IMR-90 (cell line): ENCODE data around the gene FMN2. TPM values are rescaled to one million over a fixed set of nuclear protein-coding genes. Genes with fewer than 3 reads are reported as not detected.
A peak's percentile ranks its signal among the peaks of the same experiment; 100 is the strongest.

ENCODE experiments used
- ATAC-seq: fragments of 200-7000 bp; cut with Tn5 transposase; 2 replicates; pipeline ENCODE4 v1.9.1; 2020; ENCODE audit warnings: low read depth, mild to moderate bottlenecking, moderate library complexity
- BruUV-seq: library from RNA; stranded (reverse); fragments of 400-500 nt; replicated peaks from 2 replicates; lab custom pipeline; 2021; lab: Mats Ljungman, UMichigan
- CTCF ChIA-PET: fragments of 300-600 bp; formaldehyde crosslinking; extraction: SDS; loops from one replicate; lab custom pipeline; 2021; ENCODE audit warnings: antibody characterized with exemption; lab: Yijun Ruan, JAX
- POLR2A ChIA-PET: fragments of 300-600 bp; sonication (Branson Sonifier 250); formaldehyde crosslinking; loops from one replicate; lab custom pipeline; 2022; ENCODE audit warnings: antibody characterized with exemption; ENCODE audit not compliant: unreplicated experiment; lab: Charles Lee
- DNase-seq: peaks from one replicate; pipeline ENCODE4 v3.0.0; 2013
- H2AFZ ChIP-seq: replicated peaks from 2 replicates; pipeline ENCODE3; 2013; ENCODE audit warnings: low read length, mild to moderate bottlenecking; ENCODE audit not compliant: poor library complexity
- H2AK5ac ChIP-seq: 2 replicates; pipeline ENCODE4 v1.6.1; 2013; ENCODE audit warnings: low read depth, low read length, inconsistent platforms
- H2AK9ac ChIP-seq: replicated peaks from 2 replicates; pipeline ENCODE3; 2013; ENCODE audit warnings: mild to moderate bottlenecking, low read depth, low read length, moderate library complexity; ENCODE audit not compliant: poor library complexity
- H2BK120ac ChIP-seq: 2 replicates; pipeline ENCODE4 v1.6.1; 2013; ENCODE audit warnings: low read depth, low read length, inconsistent platforms
- H2BK15ac ChIP-seq: 3 replicates; pipeline ENCODE4 v1.6.1; 2013; ENCODE audit warnings: low read depth, low read length, inconsistent platforms
- H2BK20ac ChIP-seq: 2 replicates; pipeline ENCODE4 v1.6.1; 2013; ENCODE audit warnings: low read depth, mild to moderate bottlenecking, inconsistent platforms, low read length, moderate library complexity
- H2BK5ac ChIP-seq: 2 replicates; pipeline ENCODE4 v1.6.1; 2013; ENCODE audit warnings: mild to moderate bottlenecking, low read depth, low read length, inconsistent platforms; ENCODE audit not compliant: poor library complexity, severe bottlenecking
- H3K14ac ChIP-seq: replicated peaks from 2 replicates; pipeline ENCODE4 v1.6.1; 2013; ENCODE audit warnings: low read depth, low read length, inconsistent platforms
- H3K18ac ChIP-seq: 2 replicates; pipeline ENCODE4 v1.6.1; 2013; ENCODE audit warnings: low read depth, low read length, control low read depth
- H3K23ac ChIP-seq: 2 replicates; pipeline ENCODE4 v1.6.1; 2013; ENCODE audit warnings: low read depth, low read length, inconsistent platforms
- H3K27ac ChIP-seq: 2 replicates; pipeline ENCODE4 v1.5.1; 2013; ENCODE audit warnings: mild to moderate bottlenecking, control low read depth, low read length; ENCODE audit not compliant: insufficient read depth
- H3K27me3 ChIP-seq: 2 replicates; pipeline ENCODE4 v1.6.1; 2013; ENCODE audit warnings: low read length; ENCODE audit not compliant: control insufficient read depth, insufficient read depth
- H3K36me3 ChIP-seq: 2 replicates; pipeline ENCODE4 v1.6.1; 2013; ENCODE audit warnings: low read length, mixed read lengths; ENCODE audit not compliant: control insufficient read depth, insufficient read depth
- H3K4ac ChIP-seq: 2 replicates; pipeline ENCODE4 v1.6.1; 2013; ENCODE audit warnings: low read depth, low read length, inconsistent platforms
- H3K4me1 ChIP-seq: 2 replicates; pipeline ENCODE4 v1.6.1; 2013; ENCODE audit warnings: low read length, mixed read lengths; ENCODE audit not compliant: control insufficient read depth, insufficient read depth
- H3K4me2 ChIP-seq: 2 replicates; pipeline ENCODE4 v1.6.1; 2013; ENCODE audit warnings: low read depth, mild to moderate bottlenecking, control low read depth, low read length, moderate library complexity
- H3K4me3 ChIP-seq: 2 replicates; pipeline ENCODE4 v1.5.1; 2013; ENCODE audit warnings: low read depth, mild to moderate bottlenecking, control low read depth, low read length, moderate library complexity; ENCODE audit not compliant: insufficient read depth
- H3K56ac ChIP-seq: 2 replicates; pipeline ENCODE4 v1.6.1; 2013; ENCODE audit warnings: low read length, inconsistent platforms; ENCODE audit not compliant: insufficient read depth; ENCODE audit errors: extremely low read depth
- H3K79me1 ChIP-seq, 2 experiments: 2 replicates each; pipeline ENCODE4 v1.6.1; 2013; ENCODE audit warnings: low read length in 2 of 2, inconsistent platforms in 1 of 2, low read depth in 1 of 2
- H3K9ac ChIP-seq: 2 replicates; pipeline ENCODE4 v1.6.1; 2013; ENCODE audit warnings: low read depth, low read length, control low read depth
- H3K9me1 ChIP-seq: 2 replicates; pipeline ENCODE4 v1.6.1; 2013; ENCODE audit warnings: low read length, inconsistent platforms; ENCODE audit not compliant: insufficient read depth
- H3K9me3 ChIP-seq: 2 replicates; pipeline ENCODE4 v1.6.1; 2013; ENCODE audit warnings: low read length; ENCODE audit not compliant: control insufficient read depth, insufficient read depth
- H4K20me1 ChIP-seq: 2 replicates; pipeline ENCODE4 v1.6.1; 2013; ENCODE audit warnings: low read length, inconsistent platforms; ENCODE audit not compliant: insufficient read depth
- H4K5ac ChIP-seq: 2 replicates; pipeline ENCODE4 v1.6.1; 2013; ENCODE audit warnings: mild to moderate bottlenecking, low read depth, low read length, control low read depth
- H4K8ac ChIP-seq, 2 experiments: 2 replicates each; pipeline ENCODE4 v1.6.1; 2013; ENCODE audit warnings: low read depth in 2 of 2, low read length in 2 of 2, control low read depth in 1 of 2, inconsistent platforms in 1 of 2
- H4K91ac ChIP-seq: 2 replicates; pipeline ENCODE4 v1.6.1; 2013; ENCODE audit warnings: low read depth, low read length, inconsistent platforms; ENCODE audit not compliant: insufficient read depth
- CEBPB ChIP-seq: IDR thresholded peaks from 2 replicates; pipeline ENCODE4 v1.6.1; 2012; ENCODE audit warnings: low read depth, low read length, improper control_type of control experiment
- CHD1 ChIP-seq: IDR thresholded peaks from 2 replicates; pipeline ENCODE4 v1.6.1; 2012; ENCODE audit warnings: low read depth, low read length, improper control_type of control experiment
- CTCF ChIP-seq: conservative IDR thresholded peaks from 2 replicates; pipeline ENCODE4 v1.5.1; 2012; ENCODE audit warnings: mild to moderate bottlenecking, low read depth, low read length, improper control_type of control experiment
- MAFK ChIP-seq: IDR thresholded peaks from 2 replicates; pipeline ENCODE4 v1.6.1; 2012; ENCODE audit warnings: low read depth, low read length, improper control_type of control experiment
- MXI1 ChIP-seq: IDR thresholded peaks from 2 replicates; pipeline ENCODE4 v1.6.1; 2012; ENCODE audit warnings: low read depth, mild to moderate bottlenecking, low read length, moderate library complexity, borderline replicate concordance
- RFX5 ChIP-seq: IDR thresholded peaks from 2 replicates; pipeline ENCODE4 v1.8.0; 2012; ENCODE audit warnings: low read depth, mild to moderate bottlenecking, low read length, moderate library complexity
- USF2 ChIP-seq: fragments of 150-350 bp; IDR thresholded peaks from 2 replicates; pipeline ENCODE4 v1.6.1; 2017; ENCODE audit warnings: mild to moderate bottlenecking, antibody characterized with exemption, low read length, low read depth
- WGBS, 2 experiments: methylation state at CpG; one replicate each; pipeline versions ENCODE4 v1.1.5 to v1.1.7; 2013; ENCODE audit warnings: missing lambda C conversion rate in 2 of 2; ENCODE audit not compliant: insufficient read length in 1 of 2; ENCODE audit errors: extremely low coverage in 2 of 2; 5-methylcytosine and 5-hydroxymethylcytosine counted together
- dilution Hi-C: fragments of 300-500 bp; cut with HindIII; formaldehyde crosslinking; loops from one replicate; pipeline ENCODE4 v1.14.3; 2018; ENCODE audit warnings: low sequenced_read_pairs; ENCODE audit not compliant: unreplicated experiment
- in situ Hi-C: fragments of 300-500 bp; cut with MboI; formaldehyde crosslinking; loops from 3 replicates; pipeline ENCODE4 v1.14.3; 2019; ENCODE audit warnings: low sequenced_read_pairs, inconsistent platforms, mixed read lengths
- intact Hi-C: fragments of 100-400 bp; cut with micrococcal nuclease; formaldehyde crosslinking; loops from 2 replicates; pipeline ENCODE4 v1.10.0; 2022
- polyA plus RNA-seq, 3 experiments: library from polyadenylated mRNA; depleted of rRNA; stranded (reverse); fragments of >200 nt; gene quantifications; 2 replicates each; pipeline ENCODE4 v1.2.3, GENCODE V29; 2012; ENCODE audit warnings: low replicate concordance in 1 of 3
- total RNA-seq: library from RNA; depleted of rRNA; stranded (reverse); fragments of >200 nt; gene quantifications from 2 replicates; pipeline ENCODE4 v1.2.3, GENCODE V29; 2012

The FMN2 gene
- total and polyA plus RNA-seq, 2 of the 4 experiments (the other 2 are of a cell fraction): 29.0 to 35.8 TPM

GRCh38 chr1:240199758-240200645 lies 108.3 kb downstream of the FMN2 start:
- intact Hi-C loops: no loop called here
- Histone ChIP-seq H3K56ac (no peak overlapping the region), H2BK15ac (no peak overlapping the region), H3K14ac (no peak overlapping the region), H3K4me3 (no peak overlapping the region), H2BK120ac (peak overlapping the region; percentile 53; the same call in 1 of the 2 replicates), H3K9me1 (0 out of 2 replicates have a peak, but pooled peaks cover 3% of the 10 kb centered on the region), H2AK9ac (no peak overlapping the region), H4K8ac (peak overlapping the region in 1 of 2 experiments; percentile 64; a peak in 1 of 4 replicates), H4K20me1 (no peaks in the 10 kb centered on the region), H3K27ac (peak overlapping the region; percentile 35; the same call in 1 of the 2 replicates), H4K91ac (peak overlapping the region; percentile 44), H2BK20ac (no peak overlapping the region), H3K23ac (peak overlapping the region; percentile 3; the same call in 1 of the 2 replicates), H2BK5ac (peak overlapping the region; percentile 22), H3K9me3 (peaks cover 4% of the 10 kb centered on the region; the same call in 1 of the 2 replicates), H3K36me3 (no peaks in the 10 kb centered on the region; the same call in 1 of the 2 replicates), H3K79me1 (peaks cover 20 to 36% of the 10 kb centered on the region in 2 experiments), H3K4me2 (peak overlapping the region; percentile 48), H2AFZ (no peak overlapping the region), H3K9ac (no peak overlapping the region; the same call in 1 of the 2 replicates), H4K5ac (no peak overlapping the region; the same call in 1 of the 2 replicates), H3K4ac (0 out of 2 replicates have a peak overlapping the region, but pooled peaks have one; percentile 6), H3K18ac (peak overlapping the region; percentile 7; the same call in 1 of the 2 replicates), H3K4me1 (peaks cover 2% of the 10 kb centered on the region; the same call in 1 of the 2 replicates), H3K27me3 (no peaks in the 10 kb centered on the region), H2AK5ac (no peak overlapping the region)
- DNase-seq (no peak), ATAC-seq (peak; percentile 29)
- no peak for TF ChIP-seq RFX5
- TF ChIP-seq MXI1: no peak
- TF ChIP-seq CEBPB: peak; percentile 94
- TF ChIP-seq MAFK: peak; percentile 21; the same call in 1 of the 2 replicates
- TF ChIP-seq CTCF: no peak
- TF ChIP-seq CHD1: no peak
- no peak for TF ChIP-seq USF2
- no CpG with 5 or more reads among the region's 9 CpGs for WGBS, 2 experiments
- CTCF ChIA-PET: interaction anchor here (0.5 to 0.6 kb wide), 2 partner anchors 162 to 202 kb away, joined by 3 read pairs; no protein-coding TSS in a partner anchor
- in situ Hi-C loops: loop anchor here (10.0 to 25.0 kb wide), 2 partner anchors 395 to 1312 kb away; partner anchors contain the start of gene FH
- POLR2A ChIA-PET: no interaction called here
- dilution Hi-C loops: loop anchor here (25.0 kb wide), 2 partner anchors 163 to 512 kb away; no protein-coding TSS in a partner anchor
- BruUV-seq: no TSS peak
